ENCODE measurements around the gene FERMT1. TPM values are rescaled to one million over a fixed set of nuclear protein-coding genes. Genes with fewer than 3 reads are reported as not detected.
"Not testable (repeated sequence)": the region's sequence is repeated elsewhere in the genome, so short reads cannot be mapped to it uniquely, and the experiment has no call there.

Gene FERMT1
- total RNA-seq, 1 experiment from 2014 or later, result 70.8 TPM

DNA sequence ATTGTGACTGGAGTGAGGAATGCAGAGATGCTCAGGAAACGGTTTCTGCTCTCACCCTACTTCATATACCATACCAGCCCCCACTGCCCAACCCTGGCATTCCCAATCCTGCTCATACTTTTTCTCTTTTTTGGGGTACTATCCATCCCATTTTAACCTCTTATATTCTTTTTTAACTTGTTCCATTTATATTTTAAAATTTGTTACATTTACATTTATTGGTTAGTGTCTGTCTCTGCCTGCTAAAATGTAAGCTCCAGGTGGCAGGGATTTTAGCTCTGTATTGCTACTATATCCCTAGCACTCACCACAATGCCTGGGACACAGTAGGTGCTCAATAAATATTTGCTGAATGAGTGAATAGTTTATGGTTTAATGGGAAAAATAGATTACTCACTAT is 8.1 kb downstream of the FERMT1 start:
- H3K9me3 ChIP-seq (ENCODE audit: low read length), result peaks cover 13% of the 10 kb centered on the region; the same call in 1 of the 2 replicates
- POLR2A ChIA-PET (ENCODE audit: unreplicated experiment), result no interaction called here
- peaks cover 14% of the 10 kb centered on the region for H3K79me2 ChIP-seq (ENCODE audit: low read length)
- H3K4me3 ChIP-seq (ENCODE audit: low read length), result no peak overlapping the region
- H3K4me1 ChIP-seq (ENCODE audit: insufficient read depth, low read length), result no peaks in the 10 kb centered on the region
- no peaks in the 10 kb centered on the region for H3K9me2 ChIP-seq (replicated peaks; ENCODE audit: low read length)
- ATAC-seq (no peak), DNase-seq (no peak)
- TF ChIP-seq, protein P1, sequence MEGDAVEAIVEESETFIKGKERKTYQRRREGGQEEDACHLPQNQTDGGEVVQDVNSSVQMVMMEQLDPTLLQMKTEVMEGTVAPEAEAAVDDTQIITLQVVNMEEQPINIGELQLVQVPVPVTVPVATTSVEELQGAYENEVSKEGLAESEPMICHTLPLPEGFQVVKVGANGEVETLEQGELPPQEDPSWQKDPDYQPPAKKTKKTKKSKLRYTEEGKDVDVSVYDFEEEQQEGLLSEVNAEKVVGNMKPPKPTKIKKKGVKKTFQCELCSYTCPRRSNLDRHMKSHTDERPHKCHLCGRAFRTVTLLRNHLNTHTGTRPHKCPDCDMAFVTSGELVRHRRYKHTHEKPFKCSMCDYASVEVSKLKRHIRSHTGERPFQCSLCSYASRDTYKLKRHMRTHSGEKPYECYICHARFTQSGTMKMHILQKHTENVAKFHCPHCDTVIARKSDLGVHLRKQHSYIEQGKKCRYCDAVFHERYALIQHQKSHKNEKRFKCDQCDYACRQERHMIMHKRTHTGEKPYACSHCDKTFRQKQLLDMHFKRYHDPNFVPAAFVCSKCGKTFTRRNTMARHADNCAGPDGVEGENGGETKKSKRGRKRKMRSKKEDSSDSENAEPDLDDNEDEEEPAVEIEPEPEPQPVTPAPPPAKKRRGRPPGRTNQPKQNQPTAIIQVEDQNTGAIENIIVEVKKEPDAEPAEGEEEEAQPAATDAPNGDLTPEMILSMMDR (conservative IDR thresholded peaks at IDR 0.05; ENCODE audit: low read depth, low read length), result no peak
- H4K20me1 ChIP-seq (ENCODE audit: low read length), result no peaks in the 10 kb centered on the region
- H3K9ac ChIP-seq (ENCODE audit: low read length), result no peak overlapping the region
- BruUV-seq (replicated peaks), result no TSS peak
- intact Hi-C loops (cut with micrococcal nuclease), result no loop called here
- CTCF ChIA-PET, result no interaction called here
- H3F3A ChIP-seq (ENCODE audit: low read length, unreplicated experiment), result no peaks in the 10 kb centered on the region
- no peak overlapping the region for H3K27ac ChIP-seq (ENCODE audit: low read length)
- H2AFZ ChIP-seq (ENCODE audit: low read length), result no peak overlapping the region
- H3K36me3 ChIP-seq (ENCODE audit: low read depth, low read length), result peaks cover 86% of the 10 kb centered on the region
- no peaks in the 10 kb centered on the region for H3K27me3 ChIP-seq (ENCODE audit: low read length)
- H3K4me2 ChIP-seq (ENCODE audit: low read length), result no peak overlapping the region

DNA sequence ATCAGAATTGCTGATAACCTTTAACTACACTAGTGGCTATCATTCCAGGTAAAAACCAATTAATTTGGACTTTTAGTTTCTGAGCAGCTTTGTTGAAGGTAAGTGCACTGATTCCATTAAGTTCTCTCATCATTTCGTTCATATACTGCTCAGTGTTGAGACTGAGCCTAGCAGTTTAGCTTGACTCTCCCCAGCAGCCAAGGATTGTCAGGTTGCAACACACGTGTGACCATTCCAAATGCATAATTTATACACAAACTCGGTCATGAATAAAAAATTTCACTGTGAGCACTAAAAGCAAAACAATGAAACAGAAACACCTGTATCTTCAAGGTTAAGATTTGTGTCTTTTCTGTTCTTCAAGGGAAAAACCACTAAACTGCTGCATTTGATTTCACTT is 8.9 kb downstream of the FERMT1 start:
- H3K27ac ChIP-seq (ENCODE audit: low read length), result no peak overlapping the region
- CTCF ChIA-PET, result no interaction called here
- ATAC-seq (no peak), DNase-seq (no peak)
- TF ChIP-seq EZH2phosphoT487 (IDR thresholded peaks at IDR 0.05; ENCODE audit: borderline replicate concordance, low read length), result no peak
- TF ChIP-seq EZH2 (IDR thresholded peaks at IDR 0.05; ENCODE audit: low read length, unreplicated experiment), result no peak
- TF ChIP-seq, protein P1 (conservative IDR thresholded peaks at IDR 0.05; ENCODE audit: low read depth, low read length), result no peak
- no peaks in the 10 kb centered on the region for H3K27me3 ChIP-seq (ENCODE audit: low read length)
- H3K9me3 ChIP-seq (ENCODE audit: low read length), result peaks cover 13% of the 10 kb centered on the region; the same call in 1 of the 2 replicates
- H4K20me1 ChIP-seq (ENCODE audit: low read length), result no peaks in the 10 kb centered on the region
- H3K4me1 ChIP-seq (ENCODE audit: insufficient read depth, low read length), result no peaks in the 10 kb centered on the region
- H3K9ac ChIP-seq (ENCODE audit: low read length), result no peak overlapping the region
- H2AFZ ChIP-seq (ENCODE audit: low read length), result no peak overlapping the region
- H3K79me2 ChIP-seq (ENCODE audit: low read length), result peaks cover 7% of the 10 kb centered on the region
- no peaks in the 10 kb centered on the region for H3K9me2 ChIP-seq (replicated peaks; ENCODE audit: low read length)
- intact Hi-C loops (cut with micrococcal nuclease), result no loop called here
- H3K4me3 ChIP-seq (ENCODE audit: low read length), result no peak overlapping the region
- H3K36me3 ChIP-seq (ENCODE audit: low read depth, low read length), result peaks cover 81% of the 10 kb centered on the region
- H3F3A ChIP-seq (ENCODE audit: low read length, unreplicated experiment), result no peaks in the 10 kb centered on the region
- BruUV-seq (replicated peaks), result no TSS peak
- H3K4me2 ChIP-seq (ENCODE audit: low read length), result no peak overlapping the region
- POLR2A ChIA-PET (ENCODE audit: unreplicated experiment), result no interaction called here

DNA sequence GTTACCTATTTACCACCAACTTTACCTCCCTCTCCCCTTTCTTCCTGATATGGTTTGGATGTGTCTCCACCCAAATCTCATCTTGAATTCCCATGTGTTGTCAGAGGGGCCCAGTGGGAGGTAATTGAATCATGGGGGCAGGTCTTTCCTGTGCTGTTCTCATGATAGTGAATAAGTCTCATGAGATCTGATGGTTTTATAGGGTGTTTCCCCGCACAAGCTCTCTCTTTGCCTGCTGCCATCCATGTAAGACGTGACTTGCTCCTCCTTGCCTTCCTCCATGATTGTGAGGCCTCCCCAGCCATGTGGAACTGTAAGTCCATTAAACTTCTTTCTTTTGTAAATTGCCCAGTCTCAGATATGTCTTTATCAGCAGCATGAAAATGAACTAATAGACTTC is 9.9 kb downstream of the FERMT1 start:
- H3K36me3 ChIP-seq (ENCODE audit: low read depth, low read length), result peaks cover 78% of the 10 kb centered on the region
- CTCF ChIA-PET; H3K79me2 ChIP-seq (ENCODE audit: low read length); DNase-seq; BruUV-seq (replicated peaks); H3K4me1 ChIP-seq (ENCODE audit: insufficient read depth, low read length); H3F3A ChIP-seq (ENCODE audit: low read length, unreplicated experiment); H4K20me1 ChIP-seq (ENCODE audit: low read length); intact Hi-C loops (cut with micrococcal nuclease); H3K4me2 ChIP-seq (ENCODE audit: low read length); ATAC-seq; POLR2A ChIA-PET (ENCODE audit: unreplicated experiment); H3K27me3 ChIP-seq (ENCODE audit: low read length); H3K9ac ChIP-seq (ENCODE audit: low read length); H3K4me3 ChIP-seq (ENCODE audit: low read length); H3K27ac ChIP-seq (ENCODE audit: low read length); H3K9me2 ChIP-seq (replicated peaks; ENCODE audit: low read length); H2AFZ ChIP-seq (ENCODE audit: low read length): not testable (repeated sequence)
- peaks cover 13% of the 10 kb centered on the region; the same call in 1 of the 2 replicates for H3K9me3 ChIP-seq (ENCODE audit: low read length)

Measured in PC-3 (cell line).